ENCODE measurements around the gene COPG2. TPM values are rescaled to one million over a fixed set of nuclear protein-coding genes. Genes with fewer than 3 reads are reported as not detected.
A peak's percentile ranks its signal among the peaks of the same experiment; 100 is the strongest.

The COPG2 gene
- total and polyA plus RNA-seq, 2 of the 8 experiments (the other 6 are each of a cell fraction or from before 2014, with no cell fraction given) = 50.3 to 53.1 TPM

DNA sequence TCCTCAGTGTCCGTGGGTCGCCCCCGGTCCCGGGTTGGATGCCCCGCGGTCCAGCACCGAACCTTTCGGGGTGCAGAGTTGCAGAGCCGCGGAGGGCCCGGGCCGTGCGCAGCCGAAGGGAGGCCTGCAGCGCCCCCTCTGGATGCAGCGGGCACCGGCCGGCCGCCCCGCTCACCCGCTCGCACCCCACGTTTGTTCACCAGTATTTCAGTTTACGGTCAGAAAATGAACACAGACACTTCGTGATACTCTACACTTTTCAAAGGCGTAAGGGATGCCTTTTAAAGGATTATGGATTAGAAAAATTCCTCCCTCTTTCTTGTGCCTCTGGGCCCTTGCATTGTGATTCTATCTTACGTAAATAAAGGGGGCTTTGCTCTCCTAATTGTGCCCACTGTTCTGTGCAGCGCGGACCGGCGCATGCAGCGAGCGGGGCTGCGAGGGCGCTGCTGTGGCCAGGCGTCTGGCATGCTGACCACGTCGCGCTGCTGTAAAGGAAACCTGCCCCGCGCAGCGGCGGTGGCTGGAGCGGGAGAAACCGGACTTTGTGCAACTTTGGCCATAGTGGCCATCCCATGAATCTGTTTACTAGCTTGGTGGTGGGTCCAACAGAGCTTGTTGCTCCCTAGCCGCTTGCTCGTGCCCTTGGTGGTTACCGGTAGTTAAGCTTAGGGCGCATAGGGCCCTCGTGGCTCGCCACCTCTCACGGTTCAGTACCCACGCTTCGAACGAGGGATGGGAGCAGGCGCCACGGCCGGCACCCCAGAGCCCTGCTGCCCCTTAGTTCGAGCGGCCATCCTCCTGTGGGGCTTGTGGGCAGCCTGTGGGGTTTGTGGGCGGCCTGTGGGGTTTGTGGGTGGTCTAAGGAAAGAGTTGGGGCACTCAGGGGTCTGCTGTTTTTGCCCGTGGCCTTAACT, 177.4 kb downstream of the COPG2 start (continued):
- peak; percentile 76 to 78 for TF ChIP-seq RAD21 (IDR thresholded peaks at IDR 0.05 in 1 of 2, conservative IDR thresholded peaks at IDR 0.05 in 1 of 2; ENCODE audit: low read depth in 2 of 2, low read length in 2 of 2)
- TF ChIP-seq CTBP2 (IDR thresholded peaks at IDR 0.05; ENCODE audit: borderline replicate concordance, insufficient read depth, insufficient read length, low read length) = no peak
- no peak for TF ChIP-seq BACH1 (IDR thresholded peaks at IDR 0.05; ENCODE audit: low read length)
- no peak for TF ChIP-seq SP4 (IDR thresholded peaks at IDR 0.05; ENCODE audit: low read length)
- TF ChIP-seq TAF7 (optimal IDR thresholded peaks at IDR 0.05; ENCODE audit: borderline replicate concordance, low read depth, low read length) = no peak
- TF ChIP-seq GTF2F1 (IDR thresholded peaks at IDR 0.05; ENCODE audit: borderline replicate concordance, low read depth, low read length) = no peak
- no peak for TF ChIP-seq GABPA (IDR thresholded peaks at IDR 0.05; ENCODE audit: borderline replicate concordance, insufficient read depth, low read length)
- TF ChIP-seq MAFK (IDR thresholded peaks at IDR 0.05; ENCODE audit: low read depth, low read length) = no peak
- no peak for TF ChIP-seq SP1 (IDR thresholded peaks at IDR 0.05; ENCODE audit: low read depth, low read length)

Measured in H1 (cell line).